ENCODE results near the gene SORCS2. TPM values are rescaled to one million over a fixed set of nuclear protein-coding genes. Genes with fewer than 3 reads are reported as not detected.

SORCS2 gene
- total and polyA plus RNA-seq, 2 of the 4 experiments (the other 2 are of a cell fraction): 0.36 to 0.62 TPM

DNA sequence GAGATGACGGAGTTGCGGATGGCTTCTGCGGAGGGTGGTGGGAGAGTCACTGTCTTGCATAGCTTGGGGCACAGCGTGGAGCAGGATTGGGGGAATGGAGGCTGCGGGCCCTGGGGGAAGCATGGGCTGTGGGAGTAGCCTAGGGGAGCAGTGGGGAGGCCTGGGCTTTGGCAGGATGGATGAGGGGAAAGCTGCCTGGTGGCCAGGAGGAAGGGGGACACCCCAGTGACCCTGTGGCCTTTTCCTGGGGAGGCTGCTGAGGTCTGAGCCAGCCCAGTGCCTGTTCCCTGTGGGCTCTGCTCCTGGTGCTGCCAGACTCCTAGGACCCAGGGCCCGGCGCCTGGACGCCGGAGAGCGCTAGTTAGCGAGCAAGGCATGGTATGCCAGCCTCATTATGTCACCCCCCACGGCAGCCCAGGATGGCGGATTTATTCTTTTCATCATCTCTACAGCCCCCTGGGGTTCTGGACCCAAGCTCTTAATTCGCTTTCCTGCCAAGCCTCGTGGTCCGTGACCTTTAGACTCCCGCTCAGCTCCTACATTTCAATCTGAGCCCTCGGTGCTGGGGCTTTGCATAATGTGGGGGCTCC lies 39.8 kb downstream of the SORCS2 start:
- intact Hi-C loops (cut with micrococcal nuclease): no loop called here
- Histone ChIP-seq H3K27me3 (ENCODE audit: control insufficient read depth, insufficient read depth, low read length) (peaks cover 17% of the 10 kb centered on the region; the same call in 1 of the 2 replicates), H4K8ac (ENCODE audit: low read depth in 2 of 2, low read length in 2 of 2) (no peak overlapping the region), H3K36me3 (ENCODE audit: control insufficient read depth, insufficient read depth, low read length) (no peaks in the 10 kb centered on the region), H3K23ac (ENCODE audit: low read depth, low read length) (no peak overlapping the region), H3K9me1 (ENCODE audit: insufficient read depth, low read length) (no peaks in the 10 kb centered on the region), H3K9me3 (ENCODE audit: control insufficient read depth, insufficient read depth, low read length) (peaks cover 2% of the 10 kb centered on the region; the same call in 1 of the 2 replicates), H3K18ac (ENCODE audit: low read depth, low read length) (no peak overlapping the region), H2BK120ac (ENCODE audit: low read depth, low read length) (no peak overlapping the region), H3K56ac (ENCODE audit: extremely low read depth, insufficient read depth, low read length) (no peak overlapping the region), H2BK15ac (ENCODE audit: low read depth, low read length) (no peak overlapping the region), H2AFZ (replicated peaks; ENCODE audit: low read length, poor library complexity) (no peak overlapping the region), H3K4ac (ENCODE audit: low read depth, low read length) (no peak overlapping the region), H4K5ac (ENCODE audit: low read depth, low read length) (no peak overlapping the region), H2AK5ac (ENCODE audit: low read depth, low read length) (no peak overlapping the region), H3K27ac (ENCODE audit: insufficient read depth, low read length) (no peak overlapping the region), H4K91ac (ENCODE audit: insufficient read depth, low read depth, low read length) (no peak overlapping the region), H3K4me2 (ENCODE audit: low read depth, low read length) (no peak overlapping the region), H3K9ac (ENCODE audit: low read depth, low read length) (no peak overlapping the region), H4K20me1 (ENCODE audit: insufficient read depth, low read length) (no peaks in the 10 kb centered on the region), H3K79me1 (ENCODE audit: low read depth in 1 of 2, low read length in 2 of 2) (no peaks in the 10 kb centered on the region), H3K4me1 (ENCODE audit: control insufficient read depth, insufficient read depth, low read length) (no peaks in the 10 kb centered on the region), H3K14ac (replicated peaks; ENCODE audit: low read depth, low read length) (no peak overlapping the region), H3K4me3 (ENCODE audit: insufficient read depth, low read depth, low read length) (no peak overlapping the region), H2BK5ac (ENCODE audit: low read depth, low read length, poor library complexity, severe bottlenecking) (no peak overlapping the region), H2BK20ac (ENCODE audit: low read depth, low read length) (no peak overlapping the region), H2AK9ac (replicated peaks; ENCODE audit: low read depth, low read length, poor library complexity) (no peak overlapping the region)
- in situ Hi-C loops (cut with MboI; ENCODE audit: low sequenced_read_pairs): no loop called here
- BruUV-seq (replicated peaks): no TSS peak
- dilution Hi-C loops (cut with HindIII; ENCODE audit: low sequenced_read_pairs, unreplicated experiment): no loop called here
- POLR2A ChIA-PET (ENCODE audit: unreplicated experiment): no interaction called here
- no peak for ATAC-seq (ENCODE audit: low read depth)
- DNase-seq: no peak
- CTCF ChIA-PET: no interaction called here
- TF ChIP-seq FOS (IDR thresholded peaks at IDR 0.05; ENCODE audit: low read depth, low read length) (no peak), NFE2L2 (IDR thresholded peaks at IDR 0.05; ENCODE audit: low read depth, low read length) (no peak)
- WGBS, 2 experiments (ENCODE audit: extremely low coverage in 2 of 2, insufficient read length in 1 of 2): 81% methylated on average over 12 of the region's 18 CpGs; no CpG with 5 or more reads in 1 of the 2 experiments
